Muscle layer of colon (tissue), 2 donors: Measurements from ENCODE around the gene CDKN1A.
"Not testable (repeated sequence)": the region's sequence is repeated elsewhere in the genome, so short reads cannot be mapped to it uniquely, and the experiment has no call there.

Experiments
- H3K27ac ChIP-seq: one replicate; pipeline ENCODE4 v1.7.0; 2013; ENCODE audit warnings: low read depth, mild to moderate bottlenecking, low read length, moderate library complexity
- H3K27me3 ChIP-seq, 2 donors: one replicate each; pipeline ENCODE4 v1.7.0; 2013; ENCODE audit warnings: low read length in 2 of 2, mild to moderate bottlenecking in 2 of 2; ENCODE audit not compliant: insufficient read depth in 2 of 2, control insufficient read depth in 1 of 2
- H3K36me3 ChIP-seq: one replicate; pipeline ENCODE4 v1.7.0; 2013; ENCODE audit warnings: mild to moderate bottlenecking, low read length; ENCODE audit not compliant: insufficient read depth
- H3K4me1 ChIP-seq: one replicate; pipeline ENCODE4 v1.7.0; 2013; ENCODE audit warnings: mild to moderate bottlenecking, low read length; ENCODE audit not compliant: insufficient read depth
- H3K4me3 ChIP-seq, 2 donors: one replicate each; pipeline ENCODE4 v1.7.0; 2013; ENCODE audit warnings: low read length in 2 of 2, low read depth in 1 of 2, mild to moderate bottlenecking in 1 of 2, moderate library complexity in 1 of 2
- H3K9ac ChIP-seq: one replicate; pipeline ENCODE4 v1.7.0; 2013; ENCODE audit warnings: low read length
- H3K9me3 ChIP-seq: one replicate; pipeline ENCODE4 v1.7.0; 2013; ENCODE audit warnings: mild to moderate bottlenecking, low read length
- donor health status: abdominal sarcoma.
- donor health status: Adenocarcinoma of cecum.

The CDKN1A gene

GRCh38 chr6:36642913-36643817, 35.3 kb upstream of the CDKN1A start:
- no peaks in the 10 kb centered on the region for H3K9me3 ChIP-seq
- no peak overlapping the region for H3K27ac ChIP-seq
- no peak overlapping the region for H3K9ac ChIP-seq
- H3K4me3 ChIP-seq, result peak overlapping the region in 1 of 2 donors; percentile 16
- H3K4me1 ChIP-seq, result peaks cover 15% of the 10 kb centered on the region
- no peaks in the 10 kb centered on the region for H3K36me3 ChIP-seq
- H3K27me3 ChIP-seq, result no peaks in the 10 kb centered on the region

DNA sequence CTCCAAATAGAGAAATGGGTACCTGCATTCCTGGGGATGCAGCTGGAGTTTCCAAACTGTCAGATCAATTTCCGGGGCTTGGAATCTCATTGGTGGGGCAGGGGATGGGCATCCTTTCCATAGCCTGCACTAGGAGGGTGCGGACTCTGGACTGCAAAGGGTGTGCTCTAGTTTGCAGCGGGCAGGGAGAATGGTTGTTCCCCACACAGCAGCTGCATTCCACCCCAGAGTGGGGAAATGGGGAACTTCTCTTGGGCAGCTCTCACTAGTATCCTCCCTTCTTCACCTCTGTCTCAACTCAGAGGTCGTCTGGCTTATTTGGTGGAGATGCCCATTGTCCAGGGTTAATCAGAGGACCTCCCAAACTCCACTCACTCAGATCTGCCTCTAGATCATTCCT, 34.5 kb upstream of the CDKN1A start:
- Histone ChIP-seq H3K9ac (no peak overlapping the region), H3K4me1 (peaks cover 15% of the 10 kb centered on the region), H3K9me3 (no peaks in the 10 kb centered on the region), H3K27me3 (no peaks in the 10 kb centered on the region), H3K4me3 (no peak overlapping the region), H3K36me3 (no peaks in the 10 kb centered on the region), H3K27ac (no peak overlapping the region)

- Histone ChIP-seq H3K9me3 (no peaks in the 10 kb centered on the region), H3K9ac (no peak overlapping the region), H3K4me1 (peaks cover 6% of the 10 kb centered on the region), H3K27me3 (no peaks in the 10 kb centered on the region), H3K27ac (no peak overlapping the region), H3K4me3 (no peak overlapping the region), H3K36me3 (no peaks in the 10 kb centered on the region)
These were observed 29.4 kb upstream of the CDKN1A start for GRCh38 chr6:36649086-36649485.

DNA sequence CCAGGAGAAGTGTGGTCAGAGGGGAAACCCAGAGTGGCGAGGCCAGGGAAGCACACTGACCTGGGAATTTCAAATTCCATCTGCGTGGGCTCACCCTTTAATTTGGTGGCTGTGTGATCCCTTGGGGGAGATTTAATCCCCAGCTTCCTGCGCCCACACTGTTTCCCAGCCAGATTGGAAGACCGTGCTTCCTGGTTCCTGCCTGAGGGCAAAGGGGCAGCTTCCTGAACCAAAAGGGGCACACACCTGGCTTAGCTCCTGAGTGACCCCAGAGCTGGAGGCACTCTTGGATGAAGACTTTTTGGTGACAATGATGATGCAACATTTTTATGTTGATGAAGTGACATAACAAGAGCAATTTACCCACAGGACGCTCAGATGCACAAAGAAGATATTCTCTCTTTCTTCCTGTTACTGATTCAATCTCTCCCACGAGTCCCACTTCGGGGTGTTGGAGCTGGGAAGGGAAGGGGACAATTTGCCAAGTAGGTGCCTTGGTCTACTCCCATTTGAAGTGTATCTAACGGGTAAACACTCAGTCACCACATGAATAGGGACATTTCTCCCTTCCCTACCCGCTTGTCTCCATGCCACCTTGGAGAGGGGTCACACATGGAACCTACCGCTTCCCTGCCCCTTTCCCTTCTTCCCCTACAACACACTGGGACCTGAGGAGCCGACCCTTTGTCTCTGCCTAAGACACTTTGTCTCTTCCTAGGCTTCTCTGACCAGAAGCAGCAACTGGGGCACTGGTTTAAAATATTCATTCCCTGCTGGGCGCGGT, 28.6 kb upstream of the CDKN1A start:
- Histone ChIP-seq H3K27ac (no peak overlapping the region), H3K36me3 (no peaks in the 10 kb centered on the region), H3K4me3 (no peak overlapping the region), H3K27me3 (no peaks in the 10 kb centered on the region), H3K9me3 (no peaks in the 10 kb centered on the region), H3K4me1 (peaks cover 5% of the 10 kb centered on the region), H3K9ac (no peak overlapping the region)

DNA sequence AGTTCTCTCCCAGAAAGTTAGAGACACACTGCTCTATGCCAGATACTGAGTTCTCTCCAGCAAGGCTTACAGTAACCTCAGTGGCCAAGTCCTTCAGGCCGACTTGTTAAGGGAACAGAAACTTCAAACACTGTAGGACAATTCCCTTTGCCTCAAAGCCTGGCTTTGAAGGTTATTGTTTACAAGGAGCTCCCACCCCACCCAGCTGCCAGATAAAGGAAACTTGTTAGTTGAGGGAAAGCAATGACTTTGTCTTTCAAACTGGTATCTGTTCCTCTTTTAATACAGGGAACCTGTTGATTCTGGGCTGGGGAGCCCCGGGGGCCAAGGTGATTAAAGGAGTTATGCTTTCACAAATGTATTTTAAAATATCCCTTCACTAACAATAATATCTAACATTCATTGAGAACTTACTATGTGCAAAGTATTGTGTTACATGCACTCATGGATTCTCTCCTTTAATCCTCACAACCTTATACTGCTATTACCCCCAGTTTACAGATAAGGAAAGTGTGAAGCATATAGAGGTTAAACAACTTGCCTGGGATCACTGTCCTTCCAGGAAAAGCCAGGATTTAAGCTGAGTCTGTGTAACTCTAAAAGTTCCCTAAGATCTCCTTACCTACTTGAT, 27.6 kb upstream of the CDKN1A start:
- H3K4me3 ChIP-seq, result no peak overlapping the region
- no peak overlapping the region for H3K9ac ChIP-seq
- no peak overlapping the region for H3K27ac ChIP-seq
- H3K36me3 ChIP-seq, result no peaks in the 10 kb centered on the region
- H3K4me1 ChIP-seq, result peaks cover 5% of the 10 kb centered on the region
- no peaks in the 10 kb centered on the region for H3K9me3 ChIP-seq
- H3K27me3 ChIP-seq, result no peaks in the 10 kb centered on the region

DNA sequence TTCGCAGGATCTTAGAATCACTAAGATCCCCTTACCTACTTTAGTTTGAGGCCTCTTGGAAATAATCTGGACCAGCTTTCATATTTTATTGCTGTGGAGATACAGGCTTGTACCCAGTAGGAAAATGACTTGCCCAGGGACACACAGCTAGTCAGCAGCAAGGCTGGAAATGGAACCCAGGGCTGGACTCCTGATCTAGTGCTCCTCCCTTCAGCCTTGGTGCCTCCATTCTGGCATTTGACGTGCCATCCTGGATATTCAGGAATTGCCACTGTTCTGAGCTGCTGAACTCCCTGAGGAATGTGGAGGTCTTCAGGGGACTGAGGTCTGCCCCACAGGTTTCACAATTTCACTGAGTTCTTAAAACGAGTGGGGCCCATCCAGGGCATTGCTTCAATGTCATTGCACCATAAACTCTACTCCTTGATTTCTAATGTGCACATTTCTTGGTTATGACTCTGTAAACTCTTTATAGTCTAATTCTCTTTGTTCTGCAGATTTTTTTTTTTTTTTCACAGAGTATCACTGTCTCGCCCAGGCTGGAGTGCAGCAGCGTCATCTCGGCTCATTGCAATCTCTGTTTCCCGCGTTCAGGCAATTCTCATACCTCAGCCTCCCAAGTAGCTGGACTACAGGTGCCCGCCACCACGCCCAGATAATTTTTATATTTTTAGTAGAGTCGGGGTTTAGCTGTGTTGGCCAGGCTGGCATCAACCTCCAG, 26.7 kb upstream of the CDKN1A start:
- Histone ChIP-seq H3K27ac (no peak overlapping the region), H3K4me1 (peaks cover 5% of the 10 kb centered on the region), H3K9ac (no peak overlapping the region), H3K4me3 (no peak overlapping the region), H3K27me3 (no peaks in the 10 kb centered on the region), H3K9me3 (no peaks in the 10 kb centered on the region), H3K36me3 (no peaks in the 10 kb centered on the region)

- not testable (repeated sequence) for H3K27ac ChIP-seq, H3K9me3 ChIP-seq, H3K27me3 ChIP-seq, H3K4me3 ChIP-seq, H3K36me3 ChIP-seq, H3K9ac ChIP-seq
- H3K4me1 ChIP-seq, result peaks cover 32% of the 10 kb centered on the region
These were observed 24.0 kb upstream of the CDKN1A start for GRCh38 chr6:36654469-36654868.

GRCh38 chr6:36655085-36655724, 23.3 kb upstream of the CDKN1A start:
- Histone ChIP-seq H3K27ac (no peak overlapping the region), H3K27me3 (no peaks in the 10 kb centered on the region), H3K4me3 (no peak overlapping the region), H3K9ac (no peak overlapping the region), H3K9me3 (no peaks in the 10 kb centered on the region), H3K36me3 (no peaks in the 10 kb centered on the region), H3K4me1 (peaks cover 35% of the 10 kb centered on the region)

DNA sequence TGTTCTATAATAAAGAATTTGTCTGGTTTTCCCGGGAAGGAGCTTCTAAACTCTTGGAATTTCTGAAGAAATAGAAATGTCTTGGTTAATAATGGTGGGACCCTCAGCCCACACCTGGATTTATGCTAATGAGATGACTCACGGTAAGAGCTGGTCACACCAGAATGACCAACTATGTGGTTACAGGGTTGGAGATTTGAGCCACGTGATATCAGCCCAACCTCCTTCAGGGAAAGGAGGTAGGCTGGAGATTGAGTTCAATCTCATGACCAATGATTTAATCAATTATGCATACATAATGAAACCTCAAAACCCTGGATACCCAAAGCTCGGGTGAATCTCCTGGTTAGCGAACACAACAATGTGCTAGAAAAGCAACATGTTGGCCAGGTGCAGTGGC, 22.1 kb upstream of the CDKN1A start:
- Histone ChIP-seq H3K9me3 (no peaks in the 10 kb centered on the region), H3K36me3 (no peaks in the 10 kb centered on the region), H3K27me3 (no peaks in the 10 kb centered on the region), H3K27ac (peak overlapping the region; percentile 24), H3K4me1 (peaks cover 35% of the 10 kb centered on the region), H3K9ac (no peak overlapping the region), H3K4me3 (no peak overlapping the region)

GRCh38 chr6:36657271-36657670, 21.2 kb upstream of the CDKN1A start:
- Histone ChIP-seq H3K27me3 (no peaks in the 10 kb centered on the region), H3K36me3 (no peaks in the 10 kb centered on the region), H3K9ac (no peak overlapping the region), H3K4me1 (peaks cover 35% of the 10 kb centered on the region), H3K9me3 (no peaks in the 10 kb centered on the region), H3K4me3 (no peak overlapping the region), H3K27ac (peak overlapping the region; percentile 84)
